GM18519 (cell line): ENCODE measurements around the gene KLHL2.

ENCODE experiments used
- ATAC-seq: cut with Tn5 transposase; IDR thresholded peaks from one replicate; pipeline ENCODE4 v1.9.1; 2021; ENCODE audit warnings: mild to moderate bottlenecking, moderate library complexity; ENCODE audit not compliant: unreplicated experiment, low FRiP score

The KLHL2 gene

GRCh38 chr4:165360041-165360695 is 152.8 kb downstream of the KLHL2 start:
- no peak for ATAC-seq

GRCh38 chr4:165360985-165361670 is 153.8 kb downstream of the KLHL2 start:
- no peak for ATAC-seq

GRCh38 chr4:165361810-165362209 is 154.4 kb downstream of the KLHL2 start:
- ATAC-seq: no peak

GRCh38 chr4:165364452-165365080 is 157.2 kb downstream of the KLHL2 start:
- ATAC-seq: no peak

- ATAC-seq: no peak
These were observed 159.7 kb downstream of the KLHL2 start for GRCh38 chr4:165367040-165367439.

GRCh38 chr4:165368114-165368513 is 160.8 kb downstream of the KLHL2 start:
- no peak for ATAC-seq

GRCh38 chr4:165368567-165368966 is 161.2 kb downstream of the KLHL2 start:
- ATAC-seq: no peak

- ATAC-seq: no peak
These were observed 162.2 kb downstream of the KLHL2 start for GRCh38 chr4:165369522-165369921.

- ATAC-seq: no peak
These were observed 163.2 kb downstream of the KLHL2 start for GRCh38 chr4:165370530-165370929.
